Parathyroid adenoma (tissue), 2 donors: ENCODE results near the gene MSH3.
A peak's percentile ranks its signal among the peaks of the same experiment; 100 is the strongest.
"Not testable (repeated sequence)": the region's sequence is repeated elsewhere in the genome, so short reads cannot be mapped to it uniquely, and the experiment has no call there.

Experiments
- H2AFZ ChIP-seq: fragments of 300-600 bp; sonication (generic); one replicate; pipeline ENCODE4 v1.7.0; 2017; ENCODE audit warnings: antibody characterized with exemption, mild to moderate bottlenecking
- H3K27ac ChIP-seq: fragments of 300-600 bp; sonication (generic); one replicate; pipeline ENCODE4 v1.7.0; 2017
- H3K27me3 ChIP-seq: fragments of 300-600 bp; sonication (generic); one replicate; pipeline ENCODE4 v1.7.0; 2017; ENCODE audit warnings: low read length; ENCODE audit not compliant: control insufficient read depth, insufficient read depth
- H3K36me3 ChIP-seq: fragments of 300-600 bp; sonication (generic); one replicate; pipeline ENCODE4 v1.7.0; 2017; ENCODE audit warnings: low read length; ENCODE audit not compliant: control insufficient read depth, insufficient read depth
- H3K4me1 ChIP-seq: fragments of 300-600 bp; sonication (generic); one replicate; pipeline ENCODE4 v1.7.0; 2017; ENCODE audit warnings: control low read depth
- H3K4me2 ChIP-seq: fragments of 300-600 bp; sonication (generic); one replicate; pipeline ENCODE4 v1.7.0; 2017; ENCODE audit warnings: low read length
- H3K4me3 ChIP-seq: fragments of 300-600 bp; sonication (generic); one replicate; pipeline ENCODE4 v1.7.0; 2017; ENCODE audit warnings: low read depth, low read length
- H3K79me2 ChIP-seq: fragments of 300-600 bp; sonication (generic); one replicate; pipeline ENCODE4 v1.7.0; 2017; ENCODE audit warnings: control low read depth
- H3K9ac ChIP-seq: fragments of 300-600 bp; sonication (generic); one replicate; pipeline ENCODE4 v1.7.0; 2017; ENCODE audit warnings: mild to moderate bottlenecking
- H3K9me3 ChIP-seq: fragments of 300-600 bp; sonication (generic); one replicate; pipeline ENCODE4 v1.7.0; 2017; ENCODE audit warnings: low read length; ENCODE audit not compliant: control insufficient read depth
- TF ChIP-seq, protein P1 (sequence below): fragments of 300-600 bp; sonication (generic); IDR thresholded peaks from one replicate; pipeline ENCODE4 v1.7.0; 2017; ENCODE audit warnings: antibody characterized with exemption, mild to moderate bottlenecking
- donor health status: primary hyperparathyroidism.

MSH3 gene

DNA sequence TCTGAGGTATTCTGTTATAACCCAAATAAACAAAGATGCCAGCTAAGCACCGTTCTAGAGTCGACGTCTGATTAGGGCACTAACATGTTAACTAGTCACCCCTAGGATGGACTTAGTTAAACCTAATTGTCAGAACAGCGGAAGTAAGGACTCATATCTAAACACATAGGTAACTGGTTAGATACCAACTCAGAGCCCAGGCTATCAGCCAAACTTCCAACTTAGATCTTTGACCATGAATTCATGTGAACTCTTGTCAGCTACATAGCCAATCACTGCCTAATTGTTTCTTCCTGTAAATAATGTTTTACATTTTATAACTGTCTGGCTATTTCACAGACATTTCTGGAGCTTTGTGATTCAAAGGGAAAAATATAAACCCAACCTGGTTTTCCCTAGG is 84.6 kb downstream of the MSH3 start:
- H3K36me3 ChIP-seq = no peaks in the 10 kb centered on the region
- no peaks in the 10 kb centered on the region for H3K9me3 ChIP-seq
- no peak overlapping the region for H3K4me3 ChIP-seq
- H3K27ac ChIP-seq = no peak overlapping the region
- no peaks in the 10 kb centered on the region for H3K27me3 ChIP-seq
- H3K4me2 ChIP-seq = no peak overlapping the region
- H3K79me2 ChIP-seq = no peaks in the 10 kb centered on the region
- TF ChIP-seq, protein P1, sequence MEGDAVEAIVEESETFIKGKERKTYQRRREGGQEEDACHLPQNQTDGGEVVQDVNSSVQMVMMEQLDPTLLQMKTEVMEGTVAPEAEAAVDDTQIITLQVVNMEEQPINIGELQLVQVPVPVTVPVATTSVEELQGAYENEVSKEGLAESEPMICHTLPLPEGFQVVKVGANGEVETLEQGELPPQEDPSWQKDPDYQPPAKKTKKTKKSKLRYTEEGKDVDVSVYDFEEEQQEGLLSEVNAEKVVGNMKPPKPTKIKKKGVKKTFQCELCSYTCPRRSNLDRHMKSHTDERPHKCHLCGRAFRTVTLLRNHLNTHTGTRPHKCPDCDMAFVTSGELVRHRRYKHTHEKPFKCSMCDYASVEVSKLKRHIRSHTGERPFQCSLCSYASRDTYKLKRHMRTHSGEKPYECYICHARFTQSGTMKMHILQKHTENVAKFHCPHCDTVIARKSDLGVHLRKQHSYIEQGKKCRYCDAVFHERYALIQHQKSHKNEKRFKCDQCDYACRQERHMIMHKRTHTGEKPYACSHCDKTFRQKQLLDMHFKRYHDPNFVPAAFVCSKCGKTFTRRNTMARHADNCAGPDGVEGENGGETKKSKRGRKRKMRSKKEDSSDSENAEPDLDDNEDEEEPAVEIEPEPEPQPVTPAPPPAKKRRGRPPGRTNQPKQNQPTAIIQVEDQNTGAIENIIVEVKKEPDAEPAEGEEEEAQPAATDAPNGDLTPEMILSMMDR = no peak
- no peak overlapping the region for H3K9ac ChIP-seq
- H2AFZ ChIP-seq = no peak overlapping the region
- H3K4me1 ChIP-seq = no peaks in the 10 kb centered on the region

DNA sequence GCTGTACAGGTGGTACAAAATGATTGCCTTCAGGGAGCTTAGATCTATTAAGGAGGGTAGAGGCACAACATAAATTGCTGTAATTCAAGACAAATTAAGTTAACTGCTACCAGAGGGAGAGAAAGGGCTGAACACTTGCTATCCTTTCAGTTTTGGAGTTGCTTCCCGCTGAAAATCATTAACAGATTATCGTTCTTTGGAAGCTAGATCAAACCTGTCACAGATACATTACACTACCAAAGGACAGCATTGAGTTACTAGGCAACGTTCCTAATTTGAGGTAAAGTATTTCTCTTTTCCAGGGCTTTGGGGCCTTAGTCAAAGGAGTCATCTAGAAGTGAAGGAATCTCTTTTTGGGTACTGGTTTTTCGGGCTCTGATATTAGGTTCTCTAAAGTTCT is 85.0 kb downstream of the MSH3 start:
- Histone ChIP-seq H3K27me3 (no peaks in the 10 kb centered on the region), H3K4me2 (no peak overlapping the region), H3K27ac (no peak overlapping the region), H3K9me3 (no peaks in the 10 kb centered on the region), H2AFZ (no peak overlapping the region), H3K36me3 (no peaks in the 10 kb centered on the region), H3K4me1 (no peaks in the 10 kb centered on the region), H3K9ac (no peak overlapping the region), H3K4me3 (no peak overlapping the region), H3K79me2 (no peaks in the 10 kb centered on the region)
- TF ChIP-seq, protein P1 = no peak

DNA sequence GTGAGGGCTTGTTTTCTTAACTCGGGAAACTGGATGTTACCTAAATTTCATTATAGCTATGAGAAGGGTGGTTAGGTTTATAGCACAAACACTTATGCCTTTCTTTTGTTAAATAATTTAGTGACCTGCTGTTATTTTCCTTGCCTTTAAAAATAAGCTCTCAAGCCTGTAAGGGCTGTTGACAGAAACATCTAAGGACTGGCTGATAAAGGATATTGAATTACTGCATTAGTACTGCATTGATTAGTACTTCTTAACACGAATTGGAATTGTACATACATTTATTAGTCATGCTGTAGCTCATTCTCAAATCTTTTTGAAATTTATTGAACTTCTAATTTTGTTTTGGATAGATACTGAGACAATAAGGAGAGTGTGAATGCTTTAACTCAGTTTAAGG is 85.4 kb downstream of the MSH3 start:
- no peak overlapping the region for H3K9ac ChIP-seq

GRCh38 chr5:80740488-80740887 is 86.0 kb downstream of the MSH3 start:
- H3K79me2 ChIP-seq, H3K9me3 ChIP-seq, H3K4me3 ChIP-seq, H3K36me3 ChIP-seq, H2AFZ ChIP-seq, H3K9ac ChIP-seq, H3K4me1 ChIP-seq, H3K27me3 ChIP-seq, H3K4me2 ChIP-seq, H3K27ac ChIP-seq: not testable (repeated sequence)

More for the DNA sequence above, 85.4 kb downstream of the MSH3 start:
- Histone ChIP-seq H3K79me2 (no peaks in the 10 kb centered on the region), H3K9me3 (no peaks in the 10 kb centered on the region), H3K27ac (no peak overlapping the region), H3K36me3 (no peaks in the 10 kb centered on the region), H3K27me3 (no peaks in the 10 kb centered on the region), H2AFZ (no peak overlapping the region), H3K4me3 (no peak overlapping the region), H3K4me1 (no peaks in the 10 kb centered on the region), H3K4me2 (no peak overlapping the region)
- TF ChIP-seq, protein P1 = no peak

DNA sequence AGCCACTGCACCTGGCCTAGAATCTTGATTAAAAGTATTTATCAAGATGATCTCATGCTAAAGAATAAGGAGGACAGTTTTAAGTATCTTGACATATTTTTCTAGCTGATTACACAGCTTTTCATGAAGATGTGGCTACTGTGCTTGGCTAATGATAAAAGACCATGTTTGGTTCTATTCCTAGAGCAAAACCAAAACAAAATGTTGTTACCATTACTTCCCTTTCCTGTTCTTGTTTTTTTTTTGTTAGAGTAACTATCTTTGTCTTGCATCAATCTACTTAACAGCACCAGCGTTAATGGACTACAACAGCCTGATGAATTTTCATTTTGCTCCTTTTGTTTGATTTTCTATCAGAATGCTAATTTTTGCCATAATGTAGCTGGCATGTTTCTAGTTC is 86.5 kb downstream of the MSH3 start:
- H3K36me3 ChIP-seq = no peaks in the 10 kb centered on the region
- H3K4me3 ChIP-seq = peak overlapping the region; percentile 4
- no peak overlapping the region for H2AFZ ChIP-seq
- H3K4me2 ChIP-seq = no peak overlapping the region
- no peak overlapping the region for H3K9ac ChIP-seq
- no peaks in the 10 kb centered on the region for H3K79me2 ChIP-seq
- no peaks in the 10 kb centered on the region for H3K4me1 ChIP-seq
- H3K9me3 ChIP-seq = no peaks in the 10 kb centered on the region
- TF ChIP-seq, protein P1 = no peak
- no peaks in the 10 kb centered on the region for H3K27me3 ChIP-seq
- no peak overlapping the region for H3K27ac ChIP-seq
